ENCODE data around the gene ASB15.

- TF ChIP-seq GATA2 (IDR thresholded peaks at IDR 0.05; ENCODE audit: low read depth, low read length) (no peak), GATA3 (IDR thresholded peaks at IDR 0.05; ENCODE audit: low read depth, low read length) (no peak)
Observed at GRCh38 chr7:123687727-123688126, 86.1 kb downstream of the ASB15 start.

Data from SH-SY5Y (cell line).